Activated T-helper 1 cell treated with anti-CD3 and anti-CD28 coated beads, Interleukin-12 subunit alpha, Interleukin-12 subunit beta, Interleukin-2, Interleukin-4 antibody, amounts not matched to agents 30 ng/mL and 10 ng/mL and 1 ng/mL, durations not matched to agents 14 hours and 24 hours and 36 hours (primary cell): ENCODE results near the gene CADPS. TPM values are rescaled to one million over a fixed set of nuclear protein-coding genes. Genes with fewer than 3 reads are reported as not detected.

ENCODE experiments used
- DNase-seq: peaks from one replicate; pipeline ENCODE4 v3.0.0; 2021; ENCODE audit warnings: low spot score
- H3K27ac Mint-ChIP-seq: one replicate; pipeline ENCODE4 v1.8.0; 2021; ENCODE audit warnings: mild to moderate bottlenecking, mixed read lengths
- H3K27me3 Mint-ChIP-seq: one replicate; pipeline ENCODE4 v1.8.0; 2022; ENCODE audit warnings: mild to moderate bottlenecking, moderate library complexity, mixed read lengths; ENCODE audit not compliant: insufficient read depth
- H3K36me3 Mint-ChIP-seq: one replicate; pipeline ENCODE4 v1.8.0; 2021; ENCODE audit warnings: low read depth, mixed read lengths
- H3K4me1 Mint-ChIP-seq: one replicate; pipeline ENCODE4 v1.8.0; 2021; ENCODE audit warnings: low read depth, mixed read lengths
- H3K4me3 Mint-ChIP-seq: one replicate; pipeline ENCODE4 v1.8.0; 2021; ENCODE audit warnings: mild to moderate bottlenecking, moderate library complexity, mixed read lengths
- H3K9me3 Mint-ChIP-seq: one replicate; pipeline ENCODE4 v1.8.0; 2021; ENCODE audit warnings: mixed read lengths
- intact Hi-C: fragments of 100-400 bp; cut with micrococcal nuclease; formaldehyde crosslinking; loops from one replicate; pipeline ENCODE4 v1.15.1; 2024
- total RNA-seq: library from RNA; stranded (reverse); gene quantifications from 2 replicates; pipeline ENCODE4 v1.2.3, GENCODE V29; 2022

The CADPS gene
- total RNA-seq, 1 donor from 2014 or later, result not detected

- DNase-seq, result no peak
- Mint-ChIP-seq H3K4me3 (no peak overlapping the region), H3K36me3 (no peaks in the 10 kb centered on the region), H3K27ac (no peak overlapping the region), H3K27me3 (peaks cover under 1% of the 10 kb centered on the region), H3K4me1 (no peaks in the 10 kb centered on the region), H3K9me3 (no peaks in the 10 kb centered on the region)
- intact Hi-C loops, result no loop called here
Measured at GRCh38 chr3:62677926-62678325, 197.3 kb downstream of the CADPS start.

GRCh38 chr3:62676689-62677271 is 198.4 kb downstream of the CADPS start:
- no peak for DNase-seq
- intact Hi-C loops, result no loop called here
- Mint-ChIP-seq H3K36me3 (no peaks in the 10 kb centered on the region), H3K9me3 (no peaks in the 10 kb centered on the region), H3K4me1 (no peaks in the 10 kb centered on the region), H3K4me3 (no peak overlapping the region), H3K27ac (no peak overlapping the region), H3K27me3 (no peaks in the 10 kb centered on the region)

- no peak overlapping the region for H3K4me3 Mint-ChIP-seq
- no peak for DNase-seq
- H3K9me3 Mint-ChIP-seq, result no peaks in the 10 kb centered on the region
- no peaks in the 10 kb centered on the region for H3K36me3 Mint-ChIP-seq
- intact Hi-C loops, result no loop called here
- H3K27ac Mint-ChIP-seq, result no peak overlapping the region
- no peaks in the 10 kb centered on the region for H3K27me3 Mint-ChIP-seq
- no peaks in the 10 kb centered on the region for H3K4me1 Mint-ChIP-seq
Measured at GRCh38 chr3:62675492-62675891, 199.7 kb downstream of the CADPS start.

- no peak for DNase-seq
- intact Hi-C loops, result no loop called here
- H3K27ac Mint-ChIP-seq, result no peak overlapping the region
- H3K4me1 Mint-ChIP-seq, result no peaks in the 10 kb centered on the region
- no peaks in the 10 kb centered on the region for H3K36me3 Mint-ChIP-seq
- H3K27me3 Mint-ChIP-seq, result no peaks in the 10 kb centered on the region
- no peak overlapping the region for H3K4me3 Mint-ChIP-seq
- H3K9me3 Mint-ChIP-seq, result no peaks in the 10 kb centered on the region
Measured at GRCh38 chr3:62672988-62673313, 202.3 kb downstream of the CADPS start.

- H3K36me3 Mint-ChIP-seq, result no peaks in the 10 kb centered on the region
- intact Hi-C loops, result no loop called here
- H3K4me3 Mint-ChIP-seq, result no peak overlapping the region
- no peaks in the 10 kb centered on the region for H3K9me3 Mint-ChIP-seq
- no peak overlapping the region for H3K27ac Mint-ChIP-seq
- DNase-seq, result no peak
- H3K4me1 Mint-ChIP-seq, result no peaks in the 10 kb centered on the region
- no peaks in the 10 kb centered on the region for H3K27me3 Mint-ChIP-seq
Measured at GRCh38 chr3:62672270-62672987, 202.8 kb downstream of the CADPS start.

- no peaks in the 10 kb centered on the region for H3K36me3 Mint-ChIP-seq
- no peak overlapping the region for H3K27ac Mint-ChIP-seq
- intact Hi-C loops, result no loop called here
- no peak overlapping the region for H3K4me3 Mint-ChIP-seq
- no peaks in the 10 kb centered on the region for H3K27me3 Mint-ChIP-seq
- no peaks in the 10 kb centered on the region for H3K9me3 Mint-ChIP-seq
- DNase-seq, result no peak
- no peaks in the 10 kb centered on the region for H3K4me1 Mint-ChIP-seq
Measured at GRCh38 chr3:62670351-62670750, 204.9 kb downstream of the CADPS start.

- no peaks in the 10 kb centered on the region for H3K27me3 Mint-ChIP-seq
- no peaks in the 10 kb centered on the region for H3K9me3 Mint-ChIP-seq
- H3K36me3 Mint-ChIP-seq, result no peaks in the 10 kb centered on the region
- H3K27ac Mint-ChIP-seq, result no peak overlapping the region
- no peak for DNase-seq
- H3K4me1 Mint-ChIP-seq, result no peaks in the 10 kb centered on the region
- intact Hi-C loops, result loop anchor here (10.0 kb wide), 1 partner anchor 566 kb away; no protein-coding TSS in a partner anchor
- H3K4me3 Mint-ChIP-seq, result no peak overlapping the region
Measured at GRCh38 chr3:62669161-62669560, 206.1 kb downstream of the CADPS start.

GRCh38 chr3:62667714-62668113 is 207.5 kb downstream of the CADPS start:
- DNase-seq, result no peak
- no peaks in the 10 kb centered on the region for H3K36me3 Mint-ChIP-seq
- no peak overlapping the region for H3K4me3 Mint-ChIP-seq
- H3K9me3 Mint-ChIP-seq, result no peaks in the 10 kb centered on the region
- intact Hi-C loops, result loop anchor here (10.0 kb wide), 1 partner anchor 567 kb away; no protein-coding TSS in a partner anchor
- no peaks in the 10 kb centered on the region for H3K27me3 Mint-ChIP-seq
- no peak overlapping the region for H3K27ac Mint-ChIP-seq
- H3K4me1 Mint-ChIP-seq, result no peaks in the 10 kb centered on the region

- intact Hi-C loops, result loop anchor here (10.0 kb wide), 1 partner anchor 569 kb away; no protein-coding TSS in a partner anchor
- H3K4me3 Mint-ChIP-seq, result no peak overlapping the region
- no peak for DNase-seq
- H3K36me3 Mint-ChIP-seq, result no peaks in the 10 kb centered on the region
- H3K27me3 Mint-ChIP-seq, result no peaks in the 10 kb centered on the region
- no peak overlapping the region for H3K27ac Mint-ChIP-seq
- no peaks in the 10 kb centered on the region for H3K4me1 Mint-ChIP-seq
- H3K9me3 Mint-ChIP-seq, result no peaks in the 10 kb centered on the region
Measured at GRCh38 chr3:62665627-62666437, 209.4 kb downstream of the CADPS start.

GRCh38 chr3:62662677-62663076 is 212.5 kb downstream of the CADPS start:
- no peaks in the 10 kb centered on the region for H3K9me3 Mint-ChIP-seq
- H3K27me3 Mint-ChIP-seq, result no peaks in the 10 kb centered on the region
- no peak overlapping the region for H3K27ac Mint-ChIP-seq
- H3K36me3 Mint-ChIP-seq, result no peaks in the 10 kb centered on the region
- no peak overlapping the region for H3K4me3 Mint-ChIP-seq
- no peaks in the 10 kb centered on the region for H3K4me1 Mint-ChIP-seq
- intact Hi-C loops, result loop anchor here (10.0 kb wide), 1 partner anchor 572 kb away; no protein-coding TSS in a partner anchor
- DNase-seq, result no peak

- H3K9me3 Mint-ChIP-seq, result no peaks in the 10 kb centered on the region
- H3K27ac Mint-ChIP-seq, result no peak overlapping the region
- DNase-seq, result no peak
- H3K4me3 Mint-ChIP-seq, result no peak overlapping the region
- no peaks in the 10 kb centered on the region for H3K36me3 Mint-ChIP-seq
- intact Hi-C loops, result loop anchor here (10.0 kb wide), 1 partner anchor 575 kb away; no protein-coding TSS in a partner anchor
- no peaks in the 10 kb centered on the region for H3K27me3 Mint-ChIP-seq
- no peaks in the 10 kb centered on the region for H3K4me1 Mint-ChIP-seq
Measured at GRCh38 chr3:62659660-62660059, 215.6 kb downstream of the CADPS start.

GRCh38 chr3:62655691-62656063 is 219.5 kb downstream of the CADPS start:
- H3K9me3 Mint-ChIP-seq, result no peaks in the 10 kb centered on the region
- no peaks in the 10 kb centered on the region for H3K4me1 Mint-ChIP-seq
- no peak overlapping the region for H3K4me3 Mint-ChIP-seq
- H3K36me3 Mint-ChIP-seq, result no peaks in the 10 kb centered on the region
- DNase-seq, result no peak
- no peaks in the 10 kb centered on the region for H3K27me3 Mint-ChIP-seq
- H3K27ac Mint-ChIP-seq, result no peak overlapping the region
- intact Hi-C loops, result no loop called here

GRCh38 chr3:62655056-62655690 is 220.0 kb downstream of the CADPS start:
- Mint-ChIP-seq H3K36me3 (no peaks in the 10 kb centered on the region), H3K27ac (no peak overlapping the region), H3K27me3 (no peaks in the 10 kb centered on the region), H3K9me3 (no peaks in the 10 kb centered on the region), H3K4me3 (no peak overlapping the region), H3K4me1 (no peaks in the 10 kb centered on the region)
- DNase-seq, result no peak
- intact Hi-C loops, result no loop called here
